Measurements from ENCODE around the gene FBXL19.

The FBXL19 gene

GRCh38 chr16:30990105-30990504 lies 66.7 kb downstream of the FBXL19 start:
- DNase-seq, result no peak

DNA sequence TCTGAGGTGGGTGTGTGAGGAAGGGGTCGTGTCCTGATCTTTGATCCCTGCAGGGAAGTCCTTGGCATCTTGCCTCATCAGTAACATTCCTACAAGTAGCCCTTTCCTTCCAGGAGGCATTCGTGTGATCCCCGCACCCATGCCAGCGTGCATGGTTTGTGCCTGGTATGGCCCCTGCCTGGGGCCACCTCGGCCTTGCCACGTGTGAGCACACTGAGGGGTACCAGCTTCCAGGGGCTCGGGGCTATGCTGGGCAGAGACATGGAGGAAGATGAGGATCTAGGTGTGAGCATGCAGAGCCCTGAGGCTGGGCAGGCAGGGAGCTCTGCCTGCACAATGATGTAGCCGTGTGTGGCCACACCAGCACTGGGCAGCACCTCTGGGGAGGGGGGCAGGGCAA lies 67.7 kb downstream of the FBXL19 start:
- DNase-seq, result no peak

- DNase-seq, result no peak
Measured at GRCh38 chr16:30992276-30992780, 69.0 kb downstream of the FBXL19 start.

DNA sequence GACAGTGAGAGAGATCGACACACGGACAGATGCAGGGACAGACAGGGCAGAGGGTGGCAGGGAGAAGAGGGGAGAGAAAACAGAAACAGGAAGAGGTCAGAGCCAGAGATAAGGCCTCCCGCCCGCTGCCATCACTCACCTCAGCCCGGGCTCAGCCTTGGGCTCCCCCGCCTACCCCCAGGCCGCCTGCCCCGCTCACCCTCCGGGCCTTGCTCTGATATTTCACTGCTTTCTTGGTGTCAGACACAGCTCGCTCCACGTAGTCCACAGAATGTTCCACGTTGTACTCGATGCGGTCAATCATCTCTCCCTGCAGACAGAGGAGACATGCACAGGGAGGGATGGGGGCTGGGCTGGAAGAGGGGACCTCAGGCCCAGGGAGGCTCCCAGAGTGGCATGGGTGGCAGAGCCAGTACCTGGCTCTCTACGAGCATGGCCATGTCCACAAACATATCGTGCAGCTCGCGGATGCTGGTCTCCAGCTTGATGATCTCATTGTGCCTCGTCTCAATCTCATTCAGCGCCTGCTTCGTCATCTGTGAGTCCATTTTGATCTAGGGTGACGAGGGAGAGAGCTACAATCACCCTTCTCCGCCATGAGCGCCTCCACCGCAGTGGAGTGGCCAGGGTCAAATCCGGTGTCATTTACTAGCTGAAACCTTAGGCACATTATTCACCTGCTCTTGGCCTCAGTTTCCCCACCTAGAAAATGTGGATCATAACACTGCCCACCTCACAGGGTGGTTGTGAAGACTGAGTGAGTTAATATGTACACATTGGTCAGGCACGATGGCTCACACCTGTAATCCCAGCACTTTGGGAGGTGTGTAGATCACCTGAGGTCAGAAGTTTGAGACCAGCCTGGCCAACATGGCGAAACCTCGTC lies 69.8 kb downstream of the FBXL19 start:
- no peak for DNase-seq

GRCh38 chr16:30995927-30996323 lies 72.6 kb downstream of the FBXL19 start:
- no peak for DNase-seq

GRCh38 chr16:30996324-30996984 lies 73.1 kb downstream of the FBXL19 start:
- no peak for DNase-seq

DNA sequence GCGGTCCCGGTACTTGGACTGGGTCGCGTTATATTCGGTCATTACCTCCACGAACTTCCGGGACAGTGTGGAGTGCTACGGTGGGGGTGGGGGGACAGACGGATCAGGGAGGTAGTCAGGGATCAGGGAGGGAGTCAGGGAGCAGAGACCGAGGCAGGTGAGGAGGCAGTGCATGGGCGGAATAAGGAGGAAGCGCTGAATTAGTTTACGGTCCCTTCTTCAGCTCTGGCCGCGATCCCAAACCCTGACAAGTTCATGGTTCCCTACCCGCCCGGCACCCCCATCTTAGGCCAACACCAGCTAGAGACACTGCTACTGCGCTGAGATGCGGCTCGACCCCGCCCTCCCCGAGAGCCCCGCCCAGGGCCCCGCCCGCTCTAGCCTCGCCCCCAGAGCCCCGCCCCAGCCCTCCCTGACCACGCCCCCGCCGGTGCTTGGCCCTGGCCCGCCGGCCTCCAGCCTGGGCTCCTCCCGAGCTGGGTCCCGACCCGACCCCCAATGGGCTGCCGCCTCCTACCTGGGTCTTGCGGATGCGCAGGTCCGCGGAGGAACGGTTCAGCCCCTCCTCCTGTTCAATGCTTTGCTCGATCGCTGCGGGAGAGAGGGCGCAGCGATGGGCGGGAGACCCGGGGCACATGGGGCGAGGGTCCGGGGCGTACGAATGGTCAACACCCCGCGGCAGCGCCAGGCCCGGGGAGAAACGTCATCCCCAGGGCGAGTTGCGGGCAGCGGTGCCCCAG lies 73.8 kb downstream of the FBXL19 start:
- DNase-seq, result no peak

DNA sequence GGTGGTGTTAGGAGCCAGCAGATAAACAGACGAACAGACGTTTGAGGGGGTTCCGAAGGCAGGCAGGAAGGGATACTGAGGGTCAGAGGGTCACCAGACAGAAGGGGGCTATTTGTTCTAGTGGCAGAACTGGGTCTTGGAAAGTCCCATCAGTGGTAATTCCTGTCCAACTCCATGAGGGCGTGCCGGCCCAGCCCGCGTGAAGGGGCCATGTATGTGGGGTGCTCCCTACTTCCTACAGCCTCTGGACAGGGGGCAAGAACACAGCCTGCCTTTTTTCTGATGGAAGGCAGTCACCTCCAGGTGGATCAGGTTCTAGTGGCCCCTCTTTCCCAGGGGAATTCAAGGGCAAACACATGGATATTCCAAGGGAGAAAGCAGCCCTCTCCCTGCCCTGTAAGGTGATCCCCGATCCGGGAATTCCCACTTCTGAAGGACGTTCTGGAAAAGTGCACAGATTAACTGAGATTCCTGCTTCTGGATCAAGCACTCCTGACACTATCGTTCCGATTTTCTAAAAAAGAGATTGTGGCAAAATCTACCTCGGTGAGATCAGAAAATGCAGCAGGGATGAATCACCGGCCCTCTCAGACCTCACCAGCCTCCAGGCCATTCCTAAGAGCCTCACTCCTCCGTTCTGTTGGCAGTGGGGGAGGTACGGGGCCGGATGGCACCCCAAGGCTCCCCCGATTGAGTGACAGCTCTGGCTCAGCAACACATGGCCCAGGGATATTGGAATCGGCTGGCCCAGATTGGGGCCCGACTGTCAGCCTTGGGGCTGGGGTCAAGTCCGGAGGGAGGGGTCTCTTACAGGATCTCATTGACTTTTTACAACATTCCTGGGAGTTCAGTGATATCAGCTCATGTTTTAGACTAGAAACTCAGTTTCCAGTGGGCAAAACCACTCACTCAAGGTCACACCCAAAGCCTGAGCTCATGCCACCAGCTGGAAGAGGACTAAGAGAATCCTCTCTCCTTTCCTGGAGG lies 74.6 kb downstream of the FBXL19 start:
- DNase-seq, result no peak
